ENCODE measurements around the gene TEAD1. TPM values are rescaled to one million over a fixed set of nuclear protein-coding genes. Genes with fewer than 3 reads are reported as not detected.

TEAD1 gene
- total and polyA plus RNA-seq, 9 of the 15 experiments (the other 6 are each of a cell fraction or from before 2014, with no cell fraction given): 1.7 to 17.7 (median 10.8) TPM

- ChIA-PET CTCF (ENCODE audit: low intra/inter-chr PET ratio) (no interaction called here), POLR2A (no interaction called here)
- Histone ChIP-seq H3K36me3 (ENCODE audit: control insufficient read depth, insufficient read depth, low read length) (peaks cover 14% of the 10 kb centered on the region; the same call in 1 of the 3 replicates), H3K9me3 (replicated peaks; ENCODE audit: control insufficient read depth, insufficient read depth, low read depth, low read length) (no peaks in the 10 kb centered on the region), H3K79me2 (ENCODE audit: control insufficient read depth, insufficient read depth, low read length) (no peaks in the 10 kb centered on the region), H3K27ac (ENCODE audit: extremely low read depth, low read depth, low read length) (no peak overlapping the region), H3K9me1 (ENCODE audit: control insufficient read depth, insufficient read depth, low read length) (no peaks in the 10 kb centered on the region), H3K4me3 (no peak overlapping the region), H4K20me1 (replicated peaks; ENCODE audit: control insufficient read depth, insufficient read depth, low read length) (no peaks in the 10 kb centered on the region), H2AFZ (ENCODE audit: low read depth, low read length) (no peak overlapping the region), H3K27me3 (ENCODE audit: control insufficient read depth in 2 of 2, insufficient read depth in 2 of 2, low read length in 2 of 2) (no peaks in the 10 kb centered on the region), H3K4me1 (replicated peaks in 1 of 2; ENCODE audit: control insufficient read depth in 2 of 2, insufficient read depth in 2 of 2, low read length in 2 of 2) (no peaks in the 10 kb centered on the region), H3K9ac (ENCODE audit: insufficient read depth in 1 of 2, low read depth in 2 of 2, low read length in 2 of 2) (no peak overlapping the region), H3K4me2 (ENCODE audit: insufficient read depth, low read length) (no peak overlapping the region)
- in situ Hi-C loops (cut with MboI): loop anchor here (10.0 kb wide), 1 partner anchor 578 kb away; no protein-coding TSS in a partner anchor
- intact Hi-C loops (cut with micrococcal nuclease): no loop called here
- DNase-seq (ENCODE audit: extremely low read depth in 1 of 4, low spot score in 3 of 4) (no peak), FAIRE-seq (no peak), ATAC-seq (no peak)
- WGBS (ENCODE audit: insufficient coverage, low coverage, missing lambda C conversion rate): 63% methylated on average over 6 of the region's 6 CpGs
- BruUV-seq (replicated peaks): no TSS peak
- TF ChIP-seq, protein P1, sequence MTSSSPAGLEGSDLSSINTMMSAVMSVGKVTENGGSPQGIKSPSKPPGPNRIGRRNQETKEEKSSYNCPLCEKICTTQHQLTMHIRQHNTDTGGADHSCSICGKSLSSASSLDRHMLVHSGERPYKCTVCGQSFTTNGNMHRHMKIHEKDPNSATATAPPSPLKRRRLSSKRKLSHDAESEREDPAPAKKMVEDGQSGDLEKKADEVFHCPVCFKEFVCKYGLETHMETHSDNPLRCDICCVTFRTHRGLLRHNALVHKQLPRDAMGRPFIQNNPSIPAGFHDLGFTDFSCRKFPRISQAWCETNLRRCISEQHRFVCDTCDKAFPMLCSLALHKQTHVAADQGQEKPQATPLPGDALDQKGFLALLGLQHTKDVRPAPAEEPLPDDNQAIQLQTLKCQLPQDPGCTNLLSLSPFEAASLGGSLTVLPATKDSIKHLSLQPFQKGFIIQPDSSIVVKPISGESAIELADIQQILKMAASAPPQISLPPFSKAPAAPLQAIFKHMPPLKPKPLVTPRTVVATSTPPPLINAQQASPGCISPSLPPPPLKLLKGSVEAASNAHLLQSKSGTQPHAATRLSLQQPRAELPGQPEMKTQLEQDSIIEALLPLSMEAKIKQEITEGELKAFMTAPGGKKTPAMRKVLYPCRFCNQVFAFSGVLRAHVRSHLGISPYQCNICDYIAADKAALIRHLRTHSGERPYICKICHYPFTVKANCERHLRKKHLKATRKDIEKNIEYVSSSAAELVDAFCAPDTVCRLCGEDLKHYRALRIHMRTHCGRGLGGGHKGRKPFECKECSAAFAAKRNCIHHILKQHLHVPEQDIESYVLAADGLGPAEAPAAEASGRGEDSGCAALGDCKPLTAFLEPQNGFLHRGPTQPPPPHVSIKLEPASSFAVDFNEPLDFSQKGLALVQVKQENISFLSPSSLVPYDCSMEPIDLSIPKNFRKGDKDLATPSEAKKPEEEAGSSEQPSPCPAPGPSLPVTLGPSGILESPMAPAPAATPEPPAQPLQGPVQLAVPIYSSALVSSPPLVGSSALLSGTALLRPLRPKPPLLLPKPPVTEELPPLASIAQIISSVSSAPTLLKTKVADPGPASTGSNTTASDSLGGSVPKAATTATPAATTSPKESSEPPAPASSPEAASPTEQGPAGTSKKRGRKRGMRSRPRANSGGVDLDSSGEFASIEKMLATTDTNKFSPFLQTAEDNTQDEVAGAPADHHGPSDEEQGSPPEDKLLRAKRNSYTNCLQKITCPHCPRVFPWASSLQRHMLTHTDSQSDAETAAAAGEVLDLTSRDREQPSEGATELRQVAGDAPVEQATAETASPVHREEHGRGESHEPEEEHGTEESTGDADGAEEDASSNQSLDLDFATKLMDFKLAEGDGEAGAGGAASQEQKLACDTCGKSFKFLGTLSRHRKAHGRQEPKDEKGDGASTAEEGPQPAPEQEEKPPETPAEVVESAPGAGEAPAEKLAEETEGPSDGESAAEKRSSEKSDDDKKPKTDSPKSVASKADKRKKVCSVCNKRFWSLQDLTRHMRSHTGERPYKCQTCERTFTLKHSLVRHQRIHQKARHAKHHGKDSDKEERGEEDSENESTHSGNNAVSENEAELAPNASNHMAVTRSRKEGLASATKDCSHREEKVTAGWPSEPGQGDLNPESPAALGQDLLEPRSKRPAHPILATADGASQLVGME (CRISPR knock-in tag; IDR thresholded peaks at IDR 0.05): no peak
- TF ChIP-seq ZNF507 (tag; conservative IDR thresholded peaks at IDR 0.05): no peak
- no peak for TF ChIP-seq ZNF644 (tag; IDR thresholded peaks at IDR 0.05; ENCODE audit: low read depth)
- TF ChIP-seq BHLHE40 (IDR thresholded peaks at IDR 0.05; ENCODE audit: low read length): no peak
- no peak for TF ChIP-seq KDM1A (IDR thresholded peaks at IDR 0.05)
- TF ChIP-seq, protein P2, sequence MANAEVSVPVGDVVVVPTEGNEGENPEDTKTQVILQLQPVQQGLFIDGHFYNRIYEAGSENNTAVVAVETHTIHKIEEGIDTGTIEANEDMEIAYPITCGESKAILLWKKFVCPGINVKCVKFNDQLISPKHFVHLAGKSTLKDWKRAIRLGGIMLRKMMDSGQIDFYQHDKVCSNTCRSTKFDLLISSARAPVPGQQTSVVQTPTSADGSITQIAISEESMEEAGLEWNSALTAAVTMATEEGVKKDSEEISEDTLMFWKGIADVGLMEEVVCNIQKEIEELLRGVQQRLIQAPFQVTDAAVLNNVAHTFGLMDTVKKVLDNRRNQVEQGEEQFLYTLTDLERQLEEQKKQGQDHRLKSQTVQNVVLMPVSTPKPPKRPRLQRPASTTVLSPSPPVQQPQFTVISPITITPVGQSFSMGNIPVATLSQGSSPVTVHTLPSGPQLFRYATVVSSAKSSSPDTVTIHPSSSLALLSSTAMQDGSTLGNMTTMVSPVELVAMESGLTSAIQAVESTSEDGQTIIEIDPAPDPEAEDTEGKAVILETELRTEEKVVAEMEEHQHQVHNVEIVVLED (CRISPR knock-in tag; IDR thresholded peaks at IDR 0.05): no peak
- TF ChIP-seq TAF1 (IDR thresholded peaks at IDR 0.05; ENCODE audit: control insufficient read depth, extremely low read depth, insufficient read depth, low read length, severe bottlenecking): no peak
- no peak for TF ChIP-seq L3MBTL2 (IDR thresholded peaks at IDR 0.05)
- TF ChIP-seq STAG1 (CRISPR knock-in tag; IDR thresholded peaks at IDR 0.05; ENCODE audit: borderline replicate concordance): no peak
- TF ChIP-seq ZBTB12 (CRISPR knock-in tag; IDR thresholded peaks at IDR 0.05): no peak
- TF ChIP-seq, protein P3, sequence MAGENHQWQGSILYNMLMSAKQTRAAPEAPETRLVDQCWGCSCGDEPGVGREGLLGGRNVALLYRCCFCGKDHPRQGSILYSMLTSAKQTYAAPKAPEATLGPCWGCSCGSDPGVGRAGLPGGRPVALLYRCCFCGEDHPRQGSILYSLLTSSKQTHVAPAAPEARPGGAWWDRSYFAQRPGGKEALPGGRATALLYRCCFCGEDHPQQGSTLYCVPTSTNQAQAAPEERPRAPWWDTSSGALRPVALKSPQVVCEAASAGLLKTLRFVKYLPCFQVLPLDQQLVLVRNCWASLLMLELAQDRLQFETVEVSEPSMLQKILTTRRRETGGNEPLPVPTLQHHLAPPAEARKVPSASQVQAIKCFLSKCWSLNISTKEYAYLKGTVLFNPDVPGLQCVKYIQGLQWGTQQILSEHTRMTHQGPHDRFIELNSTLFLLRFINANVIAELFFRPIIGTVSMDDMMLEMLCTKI (IDR thresholded peaks at IDR 0.05; ENCODE audit: partially characterized antibody): no peak
- no peak for TF ChIP-seq HDAC8 (tag; IDR thresholded peaks at IDR 0.05)
Measured at GRCh38 chr11:12902791-12903486, 228.7 kb downstream of the TEAD1 start.
